Measurements from ENCODE around the gene XRCC4. TPM values are rescaled to one million over a fixed set of nuclear protein-coding genes. Genes with fewer than 3 reads are reported as not detected.

XRCC4 gene
- total and polyA plus RNA-seq, 9 of the 15 experiments (the other 6 are each of a cell fraction or from before 2014, with no cell fraction given) = 13.6 to 61.6 (median 22.4) TPM

DNA sequence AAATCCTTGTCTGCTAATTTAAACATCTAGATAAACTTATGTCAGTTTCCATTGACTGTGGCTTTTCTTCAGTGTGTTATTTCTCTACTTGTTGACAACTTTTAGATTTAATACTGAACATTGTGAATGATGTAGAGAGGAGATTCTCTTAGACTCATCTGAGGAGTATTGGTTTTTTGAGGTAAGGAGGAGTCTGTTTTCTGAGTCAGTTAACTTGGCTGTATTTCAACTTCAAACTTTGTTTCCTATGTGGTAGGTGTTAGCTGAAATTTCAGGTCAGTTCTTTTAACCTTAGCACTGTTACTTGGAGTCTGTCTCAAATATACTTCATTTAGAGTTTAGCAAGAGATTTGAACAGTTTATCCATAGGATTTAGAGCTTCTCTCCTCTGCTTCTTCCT, 67.9 kb downstream of the XRCC4 start:
- Histone ChIP-seq H3K9ac (ENCODE audit: insufficient read depth in 1 of 2, low read depth in 2 of 2, low read length in 2 of 2) (no peak overlapping the region), H3K9me3 (replicated peaks; ENCODE audit: control insufficient read depth, insufficient read depth, low read depth, low read length) (no peaks in the 10 kb centered on the region), H3K4me2 (ENCODE audit: insufficient read depth, low read length) (no peak overlapping the region), H4K20me1 (replicated peaks; ENCODE audit: control insufficient read depth, insufficient read depth, low read length) (no peaks in the 10 kb centered on the region), H2AFZ (ENCODE audit: low read depth, low read length) (no peak overlapping the region), H3K27me3 (ENCODE audit: control insufficient read depth in 2 of 2, insufficient read depth in 2 of 2, low read length in 2 of 2) (no peaks in the 10 kb centered on the region), H3K27ac (ENCODE audit: extremely low read depth, low read depth, low read length) (no peak overlapping the region), H3K4me1 (replicated peaks in 1 of 2; ENCODE audit: control insufficient read depth in 2 of 2, insufficient read depth in 2 of 2, low read length in 2 of 2) (no peaks in the 10 kb centered on the region), H3K9me1 (ENCODE audit: control insufficient read depth, insufficient read depth, low read length) (no peaks in the 10 kb centered on the region), H3K79me2 (ENCODE audit: control insufficient read depth, insufficient read depth, low read length) (no peaks in the 10 kb centered on the region), H3K4me3 (no peak overlapping the region), H3K36me3 (ENCODE audit: control insufficient read depth, insufficient read depth, low read length) (no peaks in the 10 kb centered on the region)
- in situ Hi-C loops (cut with MboI) (no loop called here), intact Hi-C loops (cut with micrococcal nuclease) (no loop called here)
- POLR2A ChIA-PET = no interaction called here
- DNase-seq (ENCODE audit: extremely low read depth in 1 of 4, low spot score in 3 of 4) = no peak
- no peak for ATAC-seq
- FAIRE-seq = no peak
- CTCF ChIA-PET (ENCODE audit: low intra/inter-chr PET ratio) = no interaction called here
- TF ChIP-seq TAF1 (IDR thresholded peaks at IDR 0.05; ENCODE audit: control insufficient read depth, extremely low read depth, insufficient read depth, low read length, severe bottlenecking) (no peak), KAT8 (IDR thresholded peaks at IDR 0.05; ENCODE audit: low read depth) (no peak), NBN (IDR thresholded peaks at IDR 0.05; ENCODE audit: low read depth) (no peak), ATF1 (CRISPR knock-in tag; IDR thresholded peaks at IDR 0.05) (no peak), ATF1 (tag; IDR thresholded peaks at IDR 0.05) (no peak), ZSCAN32 (CRISPR knock-in tag; IDR thresholded peaks at IDR 0.05) (no peak), HNRNPLL (IDR thresholded peaks at IDR 0.05; ENCODE audit: low read depth, low read length, poor library complexity, severe bottlenecking) (no peak), SMAD1 (IDR thresholded peaks at IDR 0.05; ENCODE audit: low read depth, low read length, partially characterized antibody) (no peak), STAG1 (CRISPR knock-in tag; IDR thresholded peaks at IDR 0.05; ENCODE audit: borderline replicate concordance) (no peak), YBX1 (IDR thresholded peaks at IDR 0.05) (no peak), ZBTB1 (CRISPR knock-in tag; IDR thresholded peaks at IDR 0.05; ENCODE audit: borderline replicate concordance, low read depth) (no peak), ZFP1 (CRISPR knock-in tag; IDR thresholded peaks at IDR 0.05) (no peak)
- TF ChIP-seq, protein P1, sequence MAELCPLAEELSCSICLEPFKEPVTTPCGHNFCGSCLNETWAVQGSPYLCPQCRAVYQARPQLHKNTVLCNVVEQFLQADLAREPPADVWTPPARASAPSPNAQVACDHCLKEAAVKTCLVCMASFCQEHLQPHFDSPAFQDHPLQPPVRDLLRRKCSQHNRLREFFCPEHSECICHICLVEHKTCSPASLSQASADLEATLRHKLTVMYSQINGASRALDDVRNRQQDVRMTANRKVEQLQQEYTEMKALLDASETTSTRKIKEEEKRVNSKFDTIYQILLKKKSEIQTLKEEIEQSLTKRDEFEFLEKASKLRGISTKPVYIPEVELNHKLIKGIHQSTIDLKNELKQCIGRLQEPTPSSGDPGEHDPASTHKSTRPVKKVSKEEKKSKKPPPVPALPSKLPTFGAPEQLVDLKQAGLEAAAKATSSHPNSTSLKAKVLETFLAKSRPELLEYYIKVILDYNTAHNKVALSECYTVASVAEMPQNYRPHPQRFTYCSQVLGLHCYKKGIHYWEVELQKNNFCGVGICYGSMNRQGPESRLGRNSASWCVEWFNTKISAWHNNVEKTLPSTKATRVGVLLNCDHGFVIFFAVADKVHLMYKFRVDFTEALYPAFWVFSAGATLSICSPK (IDR thresholded peaks at IDR 0.05; ENCODE audit: borderline replicate concordance) = no peak
- TF ChIP-seq, protein P2, sequence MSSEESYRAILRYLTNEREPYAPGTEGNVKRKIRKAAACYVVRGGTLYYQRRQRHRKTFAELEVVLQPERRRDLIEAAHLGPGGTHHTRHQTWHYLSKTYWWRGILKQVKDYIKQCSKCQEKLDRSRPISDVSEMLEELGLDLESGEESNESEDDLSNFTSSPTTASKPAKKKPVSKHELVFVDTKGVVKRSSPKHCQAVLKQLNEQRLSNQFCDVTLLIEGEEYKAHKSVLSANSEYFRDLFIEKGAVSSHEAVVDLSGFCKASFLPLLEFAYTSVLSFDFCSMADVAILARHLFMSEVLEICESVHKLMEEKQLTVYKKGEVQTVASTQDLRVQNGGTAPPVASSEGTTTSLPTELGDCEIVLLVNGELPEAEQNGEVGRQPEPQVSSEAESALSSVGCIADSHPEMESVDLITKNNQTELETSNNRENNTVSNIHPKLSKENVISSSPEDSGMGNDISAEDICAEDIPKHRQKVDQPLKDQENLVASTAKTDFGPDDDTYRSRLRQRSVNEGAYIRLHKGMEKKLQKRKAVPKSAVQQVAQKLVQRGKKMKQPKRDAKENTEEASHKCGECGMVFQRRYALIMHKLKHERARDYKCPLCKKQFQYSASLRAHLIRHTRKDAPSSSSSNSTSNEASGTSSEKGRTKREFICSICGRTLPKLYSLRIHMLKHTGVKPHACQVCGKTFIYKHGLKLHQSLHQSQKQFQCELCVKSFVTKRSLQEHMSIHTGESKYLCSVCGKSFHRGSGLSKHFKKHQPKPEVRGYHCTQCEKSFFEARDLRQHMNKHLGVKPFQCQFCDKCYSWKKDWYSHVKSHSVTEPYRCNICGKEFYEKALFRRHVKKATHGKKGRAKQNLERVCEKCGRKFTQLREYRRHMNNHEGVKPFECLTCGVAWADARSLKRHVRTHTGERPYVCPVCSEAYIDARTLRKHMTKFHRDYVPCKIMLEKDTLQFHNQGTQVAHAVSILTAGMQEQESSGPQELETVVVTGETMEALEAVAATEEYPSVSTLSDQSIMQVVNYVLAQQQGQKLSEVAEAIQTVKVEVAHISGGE (CRISPR knock-in tag; IDR thresholded peaks at IDR 0.05) = no peak
- TF ChIP-seq, protein P3, sequence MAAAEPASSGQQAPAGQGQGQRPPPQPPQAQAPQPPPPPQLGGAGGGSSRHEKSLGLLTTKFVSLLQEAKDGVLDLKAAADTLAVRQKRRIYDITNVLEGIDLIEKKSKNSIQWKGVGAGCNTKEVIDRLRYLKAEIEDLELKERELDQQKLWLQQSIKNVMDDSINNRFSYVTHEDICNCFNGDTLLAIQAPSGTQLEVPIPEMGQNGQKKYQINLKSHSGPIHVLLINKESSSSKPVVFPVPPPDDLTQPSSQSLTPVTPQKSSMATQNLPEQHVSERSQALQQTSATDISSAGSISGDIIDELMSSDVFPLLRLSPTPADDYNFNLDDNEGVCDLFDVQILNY (CRISPR knock-in tag; IDR thresholded peaks at IDR 0.05) = no peak
- BruUV-seq (replicated peaks) = no TSS peak
